ENCODE results near the gene IFT122.

GRCh38 chr3:129530821-129531220 lies 90.8 kb downstream of the IFT122 start:
- TF ChIP-seq, protein P1, sequence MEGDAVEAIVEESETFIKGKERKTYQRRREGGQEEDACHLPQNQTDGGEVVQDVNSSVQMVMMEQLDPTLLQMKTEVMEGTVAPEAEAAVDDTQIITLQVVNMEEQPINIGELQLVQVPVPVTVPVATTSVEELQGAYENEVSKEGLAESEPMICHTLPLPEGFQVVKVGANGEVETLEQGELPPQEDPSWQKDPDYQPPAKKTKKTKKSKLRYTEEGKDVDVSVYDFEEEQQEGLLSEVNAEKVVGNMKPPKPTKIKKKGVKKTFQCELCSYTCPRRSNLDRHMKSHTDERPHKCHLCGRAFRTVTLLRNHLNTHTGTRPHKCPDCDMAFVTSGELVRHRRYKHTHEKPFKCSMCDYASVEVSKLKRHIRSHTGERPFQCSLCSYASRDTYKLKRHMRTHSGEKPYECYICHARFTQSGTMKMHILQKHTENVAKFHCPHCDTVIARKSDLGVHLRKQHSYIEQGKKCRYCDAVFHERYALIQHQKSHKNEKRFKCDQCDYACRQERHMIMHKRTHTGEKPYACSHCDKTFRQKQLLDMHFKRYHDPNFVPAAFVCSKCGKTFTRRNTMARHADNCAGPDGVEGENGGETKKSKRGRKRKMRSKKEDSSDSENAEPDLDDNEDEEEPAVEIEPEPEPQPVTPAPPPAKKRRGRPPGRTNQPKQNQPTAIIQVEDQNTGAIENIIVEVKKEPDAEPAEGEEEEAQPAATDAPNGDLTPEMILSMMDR (IDR thresholded peaks at IDR 0.05): no peak
- TF ChIP-seq POLR2A (IDR thresholded peaks at IDR 0.05): no peak
